GM19239 (cell line): ENCODE results near the gene SUZ12.
"Not testable (repeated sequence)": the region's sequence is repeated elsewhere in the genome, so short reads cannot be mapped to it uniquely, and the experiment has no call there.

ENCODE experiments used
- DNase-seq: peaks from one replicate; pipeline ENCODE4 v3.0.0; 2011; ENCODE audit warnings: low spot score; ENCODE audit not compliant: insufficient read length
- FAIRE-seq: peaks from 2 replicates; lab custom pipeline; 2011; peaks lifted over from hg19 to GRCh38; lab: Jason Lieb, UNC

Gene SUZ12

GRCh38 chr17:31936615-31937609, at the start of gene SUZ12:
Gene SUZ12, plus strand, starts transcription at chr17:31937007. Its CDS starts 240 bp downstream, at chr17:31937247.
- DNase-seq: not testable (repeated sequence)
- peak; percentile 100 for FAIRE-seq

DNA sequence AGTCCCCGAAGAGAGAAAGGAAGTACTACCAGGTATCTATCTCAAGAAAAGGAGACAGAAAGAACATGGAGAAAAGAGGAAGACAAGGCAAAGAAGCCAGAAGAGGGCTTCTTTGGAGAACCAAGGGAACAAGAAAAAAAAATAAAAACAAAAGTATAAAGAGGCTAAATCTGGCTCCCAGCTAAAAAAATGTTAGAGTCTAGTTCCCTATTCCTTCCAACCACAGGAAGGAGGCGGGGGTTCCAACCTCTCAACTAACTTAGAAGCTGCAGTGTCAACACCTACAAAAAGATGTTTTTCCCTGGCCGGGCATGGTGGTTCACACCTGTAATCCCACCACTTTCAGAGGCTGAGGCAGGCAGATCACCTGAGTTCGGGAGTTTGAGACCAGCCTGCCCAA, 48.7 kb upstream of the SUZ12 start:
- FAIRE-seq (peak; percentile 21), DNase-seq (no peak)

GRCh38 chr17:31900877-31901276, 35.9 kb upstream of the SUZ12 start:
- DNase-seq (no peak), FAIRE-seq (no peak)

DNA sequence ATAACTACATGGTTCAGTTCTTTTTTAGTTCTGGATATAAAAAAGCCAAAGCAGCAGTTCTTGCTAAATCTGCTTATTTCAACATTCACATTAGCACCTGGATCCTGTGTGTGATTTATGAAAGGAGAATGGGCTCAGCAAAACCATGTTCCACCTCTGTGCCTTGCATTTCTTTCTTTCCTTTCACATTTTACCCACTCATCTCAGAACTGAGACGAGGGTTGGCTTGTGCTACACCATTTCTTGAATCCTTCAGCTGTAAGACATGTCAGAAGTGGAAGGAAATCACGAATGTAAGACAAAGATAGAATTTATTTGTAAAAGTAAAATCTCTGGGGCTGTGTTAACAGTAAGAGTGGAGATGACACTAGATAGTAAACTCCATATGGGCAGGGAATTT, 34.1 kb upstream of the SUZ12 start:
- DNase-seq (no peak), FAIRE-seq (peak; percentile 95)

- FAIRE-seq (no peak), DNase-seq (no peak)
Measured at GRCh38 chr17:31903401-31903800, 33.4 kb upstream of the SUZ12 start.

DNA sequence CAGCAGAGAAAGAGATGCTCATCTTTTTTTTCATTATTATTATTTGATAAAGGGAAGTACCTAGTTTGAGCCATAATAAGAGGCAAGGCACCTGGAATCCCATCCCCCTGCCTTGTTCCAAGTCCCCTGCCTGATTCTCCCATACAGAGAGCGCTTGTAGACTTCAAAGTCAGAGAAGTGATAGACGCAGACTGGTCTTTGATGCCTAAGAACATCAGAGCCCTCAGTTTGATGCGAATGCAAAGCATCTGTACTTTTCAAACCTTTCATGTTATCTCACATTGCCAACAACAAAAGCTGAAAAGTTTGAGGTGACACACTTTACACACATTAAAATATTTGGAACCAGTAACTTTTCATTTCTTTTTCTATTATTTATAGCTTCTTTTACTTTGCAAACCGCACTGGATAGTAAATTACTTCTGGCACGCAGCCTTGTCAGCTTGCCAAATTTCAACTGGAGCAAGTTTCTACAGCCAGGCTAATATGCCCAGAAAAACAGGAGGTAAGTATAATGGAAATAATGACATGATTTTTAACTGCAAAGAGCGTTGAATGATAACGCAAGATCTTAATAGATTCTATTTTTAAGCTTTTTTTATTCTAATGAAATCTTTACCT, 29.4 kb upstream of the SUZ12 start:
- FAIRE-seq (no peak), DNase-seq (no peak)

- FAIRE-seq: no peak
- DNase-seq: no peak
Measured at GRCh38 chr17:31908386-31908785, 28.4 kb upstream of the SUZ12 start.

- DNase-seq, FAIRE-seq: not testable (repeated sequence)
Measured at GRCh38 chr17:31912705-31913104, 24.1 kb upstream of the SUZ12 start.

- FAIRE-seq: no peak
- DNase-seq: no peak
Measured at GRCh38 chr17:31915456-31916100, 21.2 kb upstream of the SUZ12 start.

- FAIRE-seq (no peak), DNase-seq (no peak)
Measured at GRCh38 chr17:31916491-31917064, 20.2 kb upstream of the SUZ12 start.

GRCh38 chr17:31917065-31917529, 19.7 kb upstream of the SUZ12 start:
- FAIRE-seq (no peak), DNase-seq (no peak)

GRCh38 chr17:31917721-31918120, 19.1 kb upstream of the SUZ12 start:
- not testable (repeated sequence) for DNase-seq, FAIRE-seq

- DNase-seq: no peak
- no peak for FAIRE-seq
Measured at GRCh38 chr17:31918701-31919128, 18.1 kb upstream of the SUZ12 start.

GRCh38 chr17:31919802-31920525, 16.8 kb upstream of the SUZ12 start:
- FAIRE-seq (no peak), DNase-seq (no peak)

GRCh38 chr17:31926100-31926729, 10.6 kb upstream of the SUZ12 start:
- DNase-seq (no peak), FAIRE-seq (no peak)

DNA sequence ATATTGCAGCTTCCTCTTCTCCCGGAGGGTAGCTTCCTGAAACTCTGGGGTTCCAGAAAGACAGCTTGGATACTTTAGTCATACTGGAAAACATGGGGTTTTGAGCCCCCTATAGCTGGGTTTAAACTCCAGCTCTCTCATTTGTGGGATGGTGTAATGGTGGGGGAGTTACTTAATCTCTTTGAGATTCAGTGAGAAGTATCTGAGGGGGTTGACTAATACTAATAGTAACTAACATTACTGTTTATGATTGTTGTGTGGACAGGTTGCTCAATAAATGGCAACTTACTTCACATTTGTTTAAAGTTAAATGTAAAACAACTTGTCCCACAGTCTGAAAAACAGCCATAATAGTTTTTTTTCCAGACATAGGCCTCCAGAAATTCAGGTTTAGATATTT, 5.1 kb upstream of the SUZ12 start:
- DNase-seq (no peak), FAIRE-seq (no peak)

GRCh38 chr17:31935512-31935911, 1.3 kb upstream of the SUZ12 start:
- no peak for FAIRE-seq
- DNase-seq: no peak

DNA sequence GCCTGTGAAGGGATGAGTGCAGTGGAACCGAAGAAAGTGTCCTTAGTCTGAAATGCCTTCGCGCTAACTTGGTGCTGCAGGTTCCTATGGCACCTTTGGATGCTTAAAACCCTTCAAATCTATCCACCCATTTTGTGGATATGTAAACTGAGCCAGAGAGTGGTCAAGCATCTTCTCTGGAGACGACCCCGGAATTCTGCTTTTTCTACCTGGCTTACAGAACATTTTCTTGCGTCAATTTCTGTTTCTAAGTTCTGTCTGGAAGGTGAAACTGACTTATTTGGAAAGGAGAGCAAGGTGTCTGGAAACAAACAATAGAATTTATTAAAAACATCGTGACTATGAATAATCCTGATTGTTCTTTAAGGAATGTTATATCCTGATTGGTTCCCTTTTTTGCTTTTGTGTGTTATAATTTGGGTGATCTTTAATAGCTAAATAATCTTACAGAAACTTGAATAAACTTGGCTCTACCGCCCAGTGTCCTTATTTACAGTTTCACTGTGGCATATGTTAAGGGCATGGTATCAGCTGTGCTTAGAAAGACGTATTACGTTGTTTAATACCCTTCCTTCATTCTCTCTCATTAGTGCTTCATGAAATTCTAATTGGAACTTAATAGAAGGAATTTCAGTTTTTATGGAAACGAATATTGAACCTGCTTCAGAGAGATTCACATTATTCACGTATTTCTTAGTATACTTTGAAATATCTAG, 1.3 kb downstream of the SUZ12 start:
- not testable (repeated sequence) for DNase-seq, FAIRE-seq
